ENCODE measurements around the gene NRBP1. TPM values are rescaled to one million over a fixed set of nuclear protein-coding genes. Genes with fewer than 3 reads are reported as not detected.

The NRBP1 gene
- total RNA-seq, 6 experiments from 2014 or later = 37.7 to 49.4 (median 41.5) TPM

DNA sequence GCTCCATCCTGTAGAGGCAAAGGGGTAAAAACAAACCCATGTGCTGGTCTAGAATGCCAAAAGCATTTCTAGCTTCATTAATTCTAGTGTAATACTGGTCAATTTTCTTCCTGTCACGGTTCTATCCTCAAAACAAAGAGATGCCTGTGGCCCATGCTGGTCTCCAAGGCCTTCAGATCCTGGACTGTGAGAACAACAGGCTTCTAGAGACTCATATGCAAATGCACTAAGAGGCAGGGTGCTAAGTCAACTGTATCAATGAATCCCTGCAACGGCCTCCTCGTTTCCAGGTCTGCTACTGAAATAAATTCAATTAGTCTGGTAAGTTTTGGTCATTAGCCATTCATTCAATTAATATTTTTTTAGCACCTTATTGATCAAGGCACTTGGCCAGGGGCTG is 57.1 kb downstream of the NRBP1 start:
- H3K9me3 ChIP-seq = no peaks in the 10 kb centered on the region
- H3K36me3 ChIP-seq = peaks cover 0 to 9% (median 0%) of the 10 kb centered on the region in 4 donors
- DNase-seq = no peak
- WGBS (ENCODE audit: insufficient coverage, low coverage, low lambda C conversion rate, missing lambda C conversion rate) = 86% methylated on average over 3 of the region's 3 CpGs
- intact Hi-C loops (cut with DNase I) = no loop called here
- H3K4me1 ChIP-seq = peaks cover 0 to 15% (median 5%) of the 10 kb centered on the region in 4 donors
- H3K27me3 ChIP-seq = no peaks in the 10 kb centered on the region
- no peak for TF ChIP-seq POLR2A (IDR thresholded peaks at IDR 0.05)
- TF ChIP-seq, protein P1, sequence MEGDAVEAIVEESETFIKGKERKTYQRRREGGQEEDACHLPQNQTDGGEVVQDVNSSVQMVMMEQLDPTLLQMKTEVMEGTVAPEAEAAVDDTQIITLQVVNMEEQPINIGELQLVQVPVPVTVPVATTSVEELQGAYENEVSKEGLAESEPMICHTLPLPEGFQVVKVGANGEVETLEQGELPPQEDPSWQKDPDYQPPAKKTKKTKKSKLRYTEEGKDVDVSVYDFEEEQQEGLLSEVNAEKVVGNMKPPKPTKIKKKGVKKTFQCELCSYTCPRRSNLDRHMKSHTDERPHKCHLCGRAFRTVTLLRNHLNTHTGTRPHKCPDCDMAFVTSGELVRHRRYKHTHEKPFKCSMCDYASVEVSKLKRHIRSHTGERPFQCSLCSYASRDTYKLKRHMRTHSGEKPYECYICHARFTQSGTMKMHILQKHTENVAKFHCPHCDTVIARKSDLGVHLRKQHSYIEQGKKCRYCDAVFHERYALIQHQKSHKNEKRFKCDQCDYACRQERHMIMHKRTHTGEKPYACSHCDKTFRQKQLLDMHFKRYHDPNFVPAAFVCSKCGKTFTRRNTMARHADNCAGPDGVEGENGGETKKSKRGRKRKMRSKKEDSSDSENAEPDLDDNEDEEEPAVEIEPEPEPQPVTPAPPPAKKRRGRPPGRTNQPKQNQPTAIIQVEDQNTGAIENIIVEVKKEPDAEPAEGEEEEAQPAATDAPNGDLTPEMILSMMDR (IDR thresholded peaks at IDR 0.05) = no peak
- no peak overlapping the region for H3K27ac ChIP-seq
- H3K4me3 ChIP-seq = no peak overlapping the region
- ATAC-seq = no peak

DNA sequence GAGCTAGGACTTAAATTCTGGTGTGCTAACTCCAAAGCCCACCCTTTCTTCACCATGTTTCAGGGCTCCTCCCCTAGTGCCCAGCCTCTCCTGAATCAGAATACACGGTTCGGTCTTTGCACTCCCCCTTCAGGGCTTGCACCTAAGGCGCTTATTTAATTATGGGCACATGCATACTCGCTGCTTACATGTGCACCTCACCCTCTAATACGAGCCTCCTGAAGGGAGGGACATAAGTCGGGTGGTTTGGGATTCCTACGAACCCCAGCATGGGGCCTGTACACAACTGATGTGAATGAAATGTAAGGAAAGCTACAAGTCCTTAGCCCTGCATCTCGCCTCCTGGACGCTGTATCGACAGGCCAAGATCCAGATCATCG is 60.7 kb downstream of the NRBP1 start:
- intact Hi-C loops (cut with DNase I) = no loop called here
- no peaks in the 10 kb centered on the region for H3K27me3 ChIP-seq
- ATAC-seq = no peak

DNA sequence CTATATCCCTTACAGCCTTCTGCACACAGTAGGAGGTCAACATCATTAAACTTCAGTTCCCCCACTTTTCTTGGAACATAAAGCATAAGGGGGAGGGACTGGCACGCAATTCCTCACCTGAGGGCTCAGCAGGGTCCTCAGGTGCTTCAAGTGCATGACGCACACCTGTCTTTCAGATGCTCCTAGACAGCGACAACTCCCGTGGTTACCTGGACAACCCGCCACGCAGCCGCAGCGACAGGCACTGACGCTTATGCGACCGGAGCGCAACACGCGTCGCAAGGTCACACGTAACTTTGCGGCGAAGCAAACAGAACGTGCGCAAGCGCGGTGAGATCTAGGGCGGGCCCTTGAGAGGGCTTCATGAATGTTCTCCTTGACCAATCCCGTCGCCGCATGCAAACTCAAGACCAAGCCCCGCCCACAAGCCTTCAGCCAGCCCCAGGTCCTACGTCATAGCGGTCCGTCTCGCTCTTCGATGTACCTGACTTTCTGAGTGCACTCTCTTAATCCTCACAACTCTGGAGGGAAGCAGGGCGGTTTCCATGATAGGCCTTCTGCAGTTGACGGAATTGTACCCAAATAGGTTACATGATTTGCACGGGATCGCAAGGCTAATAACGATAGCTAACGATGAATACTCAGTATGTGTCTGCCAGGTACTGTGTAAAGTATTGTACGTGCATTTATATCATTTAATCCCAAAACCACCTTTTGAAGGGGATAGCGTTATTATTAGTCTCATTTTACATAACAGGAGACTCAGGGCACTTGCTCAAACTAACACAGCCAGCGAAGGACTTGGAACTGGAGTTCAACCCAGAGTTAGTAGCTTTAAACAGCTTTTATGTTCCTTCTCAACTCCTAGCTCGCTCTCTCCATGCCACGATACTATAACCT is 61.3 kb downstream of the NRBP1 start, which contains the start of gene IFT172:
IFT172 (minus strand) TSS at position 246 of the 900 bp plus-strand sequence; CDS start at position 156, 90 bp downstream.
- DNase-seq = peak; percentile 99 to 100 (median 100)

More for the DNA sequence above, 60.7 kb downstream of the NRBP1 start:
- WGBS (ENCODE audit: insufficient coverage, low coverage, low lambda C conversion rate, missing lambda C conversion rate) = 4% methylated on average over 11 of the region's 11 CpGs
- Histone ChIP-seq H3K9me3 (no peaks in the 10 kb centered on the region), H3K4me1 (peaks cover 0 to 20% (median 8%) of the 10 kb centered on the region in 4 donors), H3K27ac (peak overlapping the region in 2 of 3 donors; percentile 25 to 33), H3K36me3 (peaks cover 0 to 7% (median 0%) of the 10 kb centered on the region in 4 donors), H3K4me3 (peak overlapping the region; percentile 41 to 48 (median 44))
- no peak for TF ChIP-seq POLR2A (IDR thresholded peaks at IDR 0.05)
- TF ChIP-seq, protein P1 (IDR thresholded peaks at IDR 0.05) = no peak
- DNase-seq = no peak

More for the DNA sequence above, 61.3 kb downstream of the NRBP1 start, which contains the start of gene IFT172:
- Histone ChIP-seq H3K27me3 (no peaks in the 10 kb centered on the region), H3K27ac (peak within 1 kb of the TSS; percentile 46 to 93 (median 88)), H3K36me3 (peaks cover 0 to 7% (median 0%) of the 10 kb centered on the region in 4 donors), H3K9me3 (no peaks in the 10 kb centered on the region), H3K4me1 (peaks cover 0 to 20% (median 8%) of the 10 kb centered on the region in 4 donors), H3K4me3 (peak within 1 kb of the TSS; percentile 41 to 48 (median 44))
- intact Hi-C loops (cut with DNase I) = no loop called here
- peak; percentile 82 for TF ChIP-seq POLR2A (IDR thresholded peaks at IDR 0.05)
- TF ChIP-seq, protein P1 (IDR thresholded peaks at IDR 0.05) = no peak
- WGBS (ENCODE audit: insufficient coverage, low coverage, low lambda C conversion rate, missing lambda C conversion rate) = 13% methylated on average over 19 of the region's 43 CpGs
- peak; percentile 88 to 94 (median 93) for ATAC-seq

Small RNA genes within 50 kb of the gene (small RNA-seq; reads per million reads assigned to genes)
- gene RNU6-986P = 0 reads per million in 2 experiments

Other genes starting within 250 kb of the NRBP1 start
- 10 to 100 TPM; 30.7 to 65.8 (median 35.9) TPM for gene ATRAID, start 216.6 kb upstream of the NRBP1 start, total RNA-seq
- 100 to 1,000 TPM in 3 of 6 experiments, 10 to 100 TPM in 3; 57.5 to 151 (median 90.3) TPM for gene SLC5A6, start 216.4 kb upstream of the NRBP1 start, total RNA-seq
- 10 to 100 TPM; 12.3 to 24.0 (median 16.3) TPM for gene CAD, start 211.3 kb upstream of the NRBP1 start, total RNA-seq
- not detected for gene SLC30A3, start 165.6 kb upstream of the NRBP1 start, total RNA-seq
- not detected for gene DNAJC5G, start 153.2 kb upstream of the NRBP1 start, total RNA-seq
- under 1 TPM in 2 of 6 experiments, not detected in 4; 0.14 to 0.25 TPM for gene TRIM54, start 146.2 kb upstream of the NRBP1 start, total RNA-seq
- gene UCN, start 120.2 kb upstream of the NRBP1 start, total RNA-seq = 1 to 10 TPM in 5 of 6 experiments, under 1 TPM in 1; 0.88 to 4.3 (median 1.6) TPM
- 10 to 100 TPM; 17.2 to 82.3 (median 30.4) TPM for gene MPV17, start 105.5 kb upstream of the NRBP1 start, total RNA-seq
- 10 to 100 TPM; 13.4 to 20.1 (median 16.8) TPM for gene GTF3C2, start 71.9 kb upstream of the NRBP1 start, total RNA-seq
- 10 to 100 TPM; 17.6 to 25.0 (median 20.9) TPM for gene EIF2B4, start 58.3 kb upstream of the NRBP1 start, total RNA-seq
- 10 to 100 TPM; 50.1 to 58.9 (median 54.1) TPM for gene SNX17, start 58.0 kb upstream of the NRBP1 start, total RNA-seq
- 10 to 100 TPM in 2 of 6 experiments, 1 to 10 TPM in 4; 6.0 to 14.7 (median 9.8) TPM for gene ZNF513, start 47.9 kb upstream of the NRBP1 start, total RNA-seq
- gene PPM1G, start 19.0 kb upstream of the NRBP1 start, total RNA-seq = 10 to 100 TPM; 20.9 to 38.4 (median 24.2) TPM
- 1 to 10 TPM; 3.2 to 8.0 (median 4.6) TPM for gene KRTCAP3, start 13.8 kb downstream of the NRBP1 start, total RNA-seq
- 10 to 100 TPM in 1 of 6 experiments, 1 to 10 TPM in 5; 4.4 to 11.5 (median 6.2) TPM for gene IFT172, start 61.1 kb downstream of the NRBP1 start, total RNA-seq
- 100 to 1,000 TPM in 2 of 6 experiments, 10 to 100 TPM in 4; 29.9 to 123 (median 65.1) TPM for gene FNDC4, start 66.6 kb downstream of the NRBP1 start, total RNA-seq
- gene GCKR, start 68.2 kb downstream of the NRBP1 start, total RNA-seq = 100 to 1,000 TPM in 4 of 6 experiments, 10 to 100 TPM in 2; 57.9 to 164 (median 115) TPM
- gene ZNF512, start 154.4 kb downstream of the NRBP1 start, total RNA-seq = 10 to 100 TPM in 1 of 6 experiments, 1 to 10 TPM in 5; 5.5 to 13.4 (median 6.8) TPM
- 1 to 10 TPM in 4 of 6 experiments, under 1 TPM in 2; 0.74 to 2.1 (median 1.5) TPM for gene CCDC121, start 200.4 kb downstream of the NRBP1 start, total RNA-seq
- 10 to 100 TPM in 4 of 6 experiments, 1 to 10 TPM in 2; 9.4 to 14.6 (median 11.3) TPM for gene GPN1, start 200.4 kb downstream of the NRBP1 start, total RNA-seq
- 10 to 100 TPM; 11.4 to 15.3 (median 13.9) TPM for gene SUPT7L, start 235.0 kb downstream of the NRBP1 start, total RNA-seq
- 10 to 100 TPM in 2 of 6 experiments, 1 to 10 TPM in 4; 6.5 to 12.7 (median 8.5) TPM for gene SLC4A1AP, start 235.3 kb downstream of the NRBP1 start, total RNA-seq